H1 (cell line): ENCODE results near the gene SPR. TPM values are rescaled to one million over a fixed set of nuclear protein-coding genes. Genes with fewer than 3 reads are reported as not detected.

Source experiments
- CTCF ChIA-PET: fragments of 300-600 bp; sonication (Branson Sonifier 250); formaldehyde crosslinking; loops from one replicate; lab custom pipeline; 2021; ENCODE audit not compliant: partially characterized antibody; lab: Charles Lee
- POLR2A ChIA-PET: fragments of 300-600 bp; sonication (Branson Sonifier 250); formaldehyde crosslinking; loops from one replicate; lab custom pipeline; 2021; ENCODE audit warnings: inconsistent platforms; ENCODE audit not compliant: partially characterized antibody; lab: Charles Lee
- DNase-seq, 2 experiments: peaks; one replicate each; pipeline versions ENCODE4 v3.0.0 to v3.0.0-alpha.2; 2010 to 2022; ENCODE audit warnings: low spot score in 2 of 2, low read depth in 1 of 2, mixed read lengths in 1 of 2
- FAIRE-seq: peaks from 2 replicates; lab custom pipeline; 2011; peaks lifted over from hg19 to GRCh38; lab: Jason Lieb, UNC
- H2AFZ ChIP-seq: 2 replicates; pipeline ENCODE4 v1.8.1; 2012; ENCODE audit warnings: low read length, inconsistent platforms
- H2AK5ac ChIP-seq: 2 replicates; pipeline ENCODE4 v1.6.1; 2013; ENCODE audit warnings: low read depth, low read length
- H2BK120ac ChIP-seq: replicated peaks from 2 replicates; pipeline ENCODE3; 2013; ENCODE audit warnings: low read depth, low read length, inconsistent platforms
- H2BK12ac ChIP-seq: 2 replicates; pipeline ENCODE4 v1.6.1; 2013; ENCODE audit warnings: low read depth, low read length
- H2BK15ac ChIP-seq: 2 replicates; pipeline ENCODE4 v1.6.1; 2013; ENCODE audit warnings: low read length
- H2BK20ac ChIP-seq: 2 replicates; pipeline ENCODE4 v1.6.1; 2013; ENCODE audit warnings: low read length
- H2BK5ac ChIP-seq: 2 replicates; pipeline ENCODE4 v1.6.1; 2013; ENCODE audit warnings: low read depth, low read length
- H3K14ac ChIP-seq: 2 replicates; pipeline ENCODE4 v1.6.1; 2013; ENCODE audit warnings: inconsistent platforms; ENCODE audit not compliant: insufficient read length
- H3K18ac ChIP-seq: 2 replicates; pipeline ENCODE4 v1.6.1; 2013; ENCODE audit warnings: low read length; ENCODE audit errors: extremely low read depth
- H3K23ac ChIP-seq: 2 replicates; pipeline ENCODE4 v1.6.1; 2013; ENCODE audit warnings: inconsistent platforms; ENCODE audit not compliant: insufficient read length
- H3K23me2 ChIP-seq: 2 replicates; pipeline ENCODE4 v1.6.1; 2013; ENCODE audit warnings: low read depth, low read length
- H3K27ac ChIP-seq: 2 replicates; pipeline ENCODE4 v1.6.1; 2011; ENCODE audit warnings: low read depth, low read length, inconsistent platforms
- H3K27me3 ChIP-seq, 4 experiments: replicated peaks in 1 of 4; 1 replicate in 1 of 4; 2 replicates in 3 of 4; pipeline versions ENCODE4 v1.6.1 to v1.8.1; 2011 to 2013; ENCODE audit warnings: low read length in 3 of 4, mild to moderate bottlenecking in 3 of 4, inconsistent platforms in 2 of 4, mixed read lengths in 2 of 4, moderate library complexity in 1 of 4; ENCODE audit not compliant: control insufficient read depth in 3 of 4, insufficient read depth in 3 of 4; ENCODE audit errors: extremely low read depth in 1 of 4
- H3K36me3 ChIP-seq, 4 experiments: 2 replicates each; pipeline versions ENCODE4 v1.6.1 to v1.8.1; 2011 to 2013; ENCODE audit warnings: mild to moderate bottlenecking in 4 of 4, low read length in 3 of 4, moderate library complexity in 2 of 4, control low read depth in 1 of 4, inconsistent platforms in 1 of 4; ENCODE audit not compliant: insufficient read depth in 4 of 4, control insufficient read depth in 2 of 4
- H3K4ac ChIP-seq: replicated peaks from 2 replicates; pipeline ENCODE3; 2013; ENCODE audit warnings: low read length, low read depth, mixed read lengths, inconsistent platforms; ENCODE audit not compliant: insufficient read length
- H3K4me1 ChIP-seq, 4 experiments: replicated peaks in 1 of 4; 1 replicate in 1 of 4; 2 replicates in 3 of 4; pipeline versions ENCODE4 v1.6.1 to v1.8.1; 2011 to 2013; ENCODE audit warnings: low read length in 3 of 4, inconsistent platforms in 2 of 4, mixed read lengths in 1 of 4; ENCODE audit not compliant: insufficient read depth in 4 of 4, control insufficient read depth in 3 of 4
- H3K4me2 ChIP-seq, 2 experiments: 2 replicates each; pipeline versions ENCODE4 v1.6.1 to v1.8.1; 2011 to 2013; ENCODE audit warnings: low read depth in 2 of 2, low read length in 2 of 2, control low read depth in 1 of 2, inconsistent platforms in 1 of 2, mild to moderate bottlenecking in 1 of 2; ENCODE audit not compliant: insufficient read depth in 1 of 2
- H3K4me3 ChIP-seq, 4 experiments: fragments of 200-600, 300-600 bp in 1 of 4; sonication (generic), shearing (Covaris generic), sonication (Bioruptor Twin) in 1 of 4; 2 replicates each; pipeline versions ENCODE4 v1.5.1 to v1.8.1; 2011 to 2016; ENCODE audit warnings: low read length in 4 of 4, low read depth in 3 of 4, control low read depth in 2 of 4, inconsistent platforms in 2 of 4, mild to moderate bottlenecking in 2 of 4, mixed read lengths in 1 of 4, moderate library complexity in 1 of 4; ENCODE audit not compliant: insufficient read depth in 2 of 4; ENCODE audit errors: extremely low read depth in 1 of 4
- H3K56ac ChIP-seq: replicated peaks from 2 replicates; pipeline ENCODE3; 2013; ENCODE audit warnings: low read depth, mild to moderate bottlenecking, mixed read lengths, low read length, inconsistent platforms; ENCODE audit not compliant: insufficient read length
- H3K79me1 ChIP-seq: 2 replicates; pipeline ENCODE4 v1.6.1; 2013; ENCODE audit warnings: low read depth, low read length, control low read depth
- H3K79me2 ChIP-seq, 2 experiments: 2 replicates each; pipeline versions ENCODE4 v1.6.1 to v1.8.1; 2012 to 2013; ENCODE audit warnings: low read length in 2 of 2, mild to moderate bottlenecking in 2 of 2, inconsistent platforms in 1 of 2; ENCODE audit not compliant: insufficient read depth in 2 of 2, control insufficient read depth in 1 of 2
- H3K9ac ChIP-seq, 4 experiments: replicated peaks in 1 of 4; 1 replicate in 1 of 4; 2 replicates in 3 of 4; pipeline versions ENCODE4 v1.6.1 to v1.8.1; 2011 to 2013; ENCODE audit warnings: low read depth in 3 of 4, low read length in 3 of 4, control low read depth in 2 of 4, mild to moderate bottlenecking in 2 of 4, moderate library complexity in 2 of 4, inconsistent platforms in 1 of 4; ENCODE audit errors: extremely low read depth in 1 of 4
- H3K9me3 ChIP-seq, 2 experiments: 2 replicates each; pipeline versions ENCODE4 v1.6.1 to v1.8.1; 2012 to 2013; ENCODE audit warnings: mild to moderate bottlenecking in 2 of 2, moderate library complexity in 2 of 2, control low read depth in 1 of 2, inconsistent platforms in 1 of 2, low read depth in 1 of 2, low read length in 1 of 2, mixed read lengths in 1 of 2; ENCODE audit not compliant: insufficient read depth in 2 of 2
- H4K20me1 ChIP-seq, 2 experiments: replicated peaks in 1 of 2; 2 replicates each; pipeline versions ENCODE3 to v1.8.1; 2011 to 2013; ENCODE audit warnings: inconsistent platforms in 2 of 2, low read length in 2 of 2, mild to moderate bottlenecking in 1 of 2; ENCODE audit not compliant: insufficient read depth in 2 of 2, control insufficient read depth in 1 of 2
- H4K5ac ChIP-seq: 2 replicates; pipeline ENCODE4 v1.6.1; 2013; ENCODE audit warnings: low read length, low read depth, mixed read lengths, inconsistent platforms; ENCODE audit not compliant: insufficient read length
- H4K8ac ChIP-seq: 2 replicates; pipeline ENCODE4 v1.8.0; 2013; ENCODE audit warnings: mild to moderate bottlenecking, moderate library complexity, low read length, inconsistent platforms; ENCODE audit not compliant: insufficient read depth; ENCODE audit errors: extremely low read depth
- H4K91ac ChIP-seq: replicated peaks from 2 replicates; pipeline ENCODE3; 2013; ENCODE audit warnings: low read length, mixed read lengths, inconsistent platforms; ENCODE audit not compliant: insufficient read length
- CBX8 ChIP-seq: fragments of 300-800, 300-1000 bp; sonication (generic); IDR thresholded peaks from 2 replicates; pipeline ENCODE4 v1.7.1; 2016; ENCODE audit warnings: low read depth, low read length, borderline replicate concordance
- GABPA ChIP-seq: IDR thresholded peaks from 2 replicates; pipeline ENCODE4 v1.6.1; 2011; ENCODE audit warnings: mild to moderate bottlenecking, low read length, moderate library complexity, borderline replicate concordance; ENCODE audit not compliant: insufficient read depth
- JUND ChIP-seq: IDR thresholded peaks from 2 replicates; pipeline ENCODE4 v1.6.1; 2011; ENCODE audit warnings: mild to moderate bottlenecking, improper control_type of control experiment, low read length
- KDM5A ChIP-seq: fragments of 200-600 bp; IDR thresholded peaks from 2 replicates; pipeline ENCODE4 v1.7.1; 2012; ENCODE audit warnings: mild to moderate bottlenecking, low read length, inconsistent platforms, mixed read lengths
- NRF1 ChIP-seq: IDR thresholded peaks from 2 replicates; pipeline ENCODE4 v1.6.1; 2011; ENCODE audit warnings: mild to moderate bottlenecking, low read depth, low read length, improper control_type of control experiment
- SIN3A ChIP-seq, 2 experiments: IDR thresholded peaks in 1 of 2; conservative IDR thresholded peaks in 1 of 2; 2 replicates each; pipeline ENCODE4 v1.6.1; 2011 to 2012; ENCODE audit warnings: low read length in 2 of 2, improper control_type of control experiment in 1 of 2, low read depth in 1 of 2, mild to moderate bottlenecking in 1 of 2
- SIX5 ChIP-seq: IDR thresholded peaks from 2 replicates; pipeline ENCODE4 v1.6.1; 2011; ENCODE audit warnings: mild to moderate bottlenecking, low read depth, low read length
- SRF ChIP-seq: IDR thresholded peaks from 2 replicates; pipeline ENCODE4 v1.6.1; 2011; ENCODE audit warnings: mild to moderate bottlenecking, low read depth, low read length, moderate library complexity
- YY1 ChIP-seq: IDR thresholded peaks from 2 replicates; pipeline ENCODE4 v1.6.1; 2011; ENCODE audit warnings: low read depth, mild to moderate bottlenecking, low read length
- WGBS, 2 experiments: shearing (Covaris generic) in 1 of 2; methylation state at CpG; one replicate each; pipeline versions ENCODE4 v1.1.6 to v1.1.7; 2013 to 2015; ENCODE audit warnings: low lambda C conversion rate in 2 of 2, mixed read lengths in 2 of 2, inconsistent platforms in 1 of 2, low coverage in 1 of 2, missing lambda C conversion rate in 1 of 2; ENCODE audit not compliant: insufficient replicate concordance in 2 of 2, insufficient coverage in 1 of 2, insufficient read length in 1 of 2; ENCODE audit errors: extremely low coverage in 1 of 2, missing lambda C conversion rate in 1 of 2; 5-methylcytosine and 5-hydroxymethylcytosine counted together
- polyA plus RNA-seq, 7 experiments: library from polyadenylated mRNA; depleted of rRNA in 3 of 7; stranded (reverse) in 5 of 7; unstranded in 2 of 7; fragments of >200 nt in 5 of 7; fragments of 200-250 nt in 2 of 7; gene quantifications; 1 replicate in 5 of 7; 2 replicates in 1 of 7; 4 replicates in 1 of 7; pipeline versions ENCODE4 v1.2.1 to v1.2.3, GENCODE V29; 2011 to 2013; ENCODE audit warnings: missing spikeins in 2 of 7, mixed read lengths in 2 of 7
- total RNA-seq: library from RNA; stranded (reverse); fragmentation: NEBNext Ultra II Directional; extraction: Animal tissue kit (Norgen Biotek cat#: 25700); gene quantifications from 2 replicates; pipeline ENCODE4 v1.2.1, GENCODE V29; 2021
- TF ChIP-seq, protein P1 (sequence below): IDR thresholded peaks from 2 replicates; pipeline ENCODE4 v1.6.1; 2012; ENCODE audit warnings: inconsistent platforms

The SPR gene
- total and polyA plus RNA-seq, 2 of the 8 experiments (the other 6 are each of a cell fraction or from before 2014, with no cell fraction given): 4.5 to 11.5 TPM

DNA sequence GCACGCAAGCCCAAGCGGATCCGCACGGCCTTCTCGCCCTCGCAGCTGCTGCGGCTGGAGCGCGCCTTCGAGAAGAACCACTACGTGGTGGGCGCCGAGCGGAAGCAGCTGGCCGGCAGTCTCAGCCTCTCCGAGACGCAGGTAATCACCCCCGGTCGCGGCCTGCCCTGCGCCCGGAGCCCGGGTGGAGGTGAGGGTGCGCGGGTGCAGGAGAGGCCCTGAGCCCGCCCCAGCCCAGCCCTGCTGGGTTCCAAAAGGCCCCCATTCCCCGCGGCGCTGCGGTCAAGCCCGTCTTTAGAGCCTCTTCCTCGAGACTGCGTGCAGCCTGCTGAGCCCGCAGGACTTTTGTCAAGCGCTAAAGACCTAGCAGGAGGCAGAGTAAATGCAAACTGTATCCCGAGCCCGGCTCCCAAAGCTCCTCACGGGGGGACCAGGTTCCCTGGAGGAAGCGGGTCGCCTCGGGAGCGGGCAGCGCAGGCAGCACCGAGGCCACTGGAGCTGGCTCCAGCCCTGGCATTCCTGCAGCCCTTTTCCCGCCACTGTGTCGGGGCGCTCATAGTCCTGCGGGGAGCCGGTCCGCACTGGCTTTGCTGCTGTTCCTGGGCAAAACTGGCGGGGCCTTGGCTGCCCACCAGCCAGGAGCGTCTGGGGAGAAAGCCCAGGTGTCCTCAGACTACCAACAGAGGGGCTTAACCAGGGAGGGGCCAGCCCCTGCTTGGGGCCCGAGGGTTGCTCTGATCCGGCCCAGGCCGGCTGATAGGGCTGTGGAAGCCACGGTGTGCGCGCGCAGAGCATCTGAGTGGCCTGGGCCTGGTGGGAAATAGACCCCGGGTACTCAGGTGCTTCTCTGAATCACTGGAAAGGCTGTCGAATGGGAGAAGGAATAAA, 37.4 kb downstream of the SPR start:
- DNase-seq (peak in 1 of 2 experiments; percentile 81), FAIRE-seq (no peak)
- Histone ChIP-seq H3K27ac (no peak overlapping the region), H3K27me3 (peaks cover 89 to 100% (median 97%) of the 10 kb centered on the region in 4 experiments), H3K36me3 (peaks cover 0 to 2% (median 0%) of the 10 kb centered on the region in 4 experiments; a peak in 1 of 8 replicates), H3K4me3 (peak overlapping the region in 3 of 4 experiments; percentile 19 to 54 (median 21); a peak in 6 of 8 replicates), H2AK5ac (no peak overlapping the region), H3K56ac (no peak overlapping the region), H4K91ac (no peak overlapping the region), H3K79me2 (no peaks in the 10 kb centered on the region), H3K23ac (no peak overlapping the region), H3K4me2 (peak overlapping the region; percentile 67 to 72), H2BK120ac (no peak overlapping the region), H2BK15ac (peak overlapping the region; percentile 67; the same call in 1 of the 2 replicates), H3K4me1 (peaks cover 6 to 37% (median 18%) of the 10 kb centered on the region in 4 experiments), H3K14ac (no peak overlapping the region), H4K20me1 (peaks cover 13 to 25% of the 10 kb centered on the region in 2 experiments), H3K9me3 (peaks cover 0 to 4% of the 10 kb centered on the region in 2 experiments; a peak in 1 of 4 replicates), H2BK12ac (peak overlapping the region; percentile 72; the same call in 1 of the 2 replicates), H2BK5ac (peak overlapping the region; percentile 61; the same call in 1 of the 2 replicates), H3K23me2 (peaks cover 7% of the 10 kb centered on the region; the same call in 1 of the 2 replicates), H3K4ac (no peak overlapping the region), H3K18ac (peak overlapping the region; percentile 81), H2AFZ (no peak overlapping the region; the same call in 1 of the 2 replicates), H4K5ac (no peak overlapping the region), H3K9ac (no peak overlapping the region; a peak in 1 of 7 replicates), H2BK20ac (no peak overlapping the region), H4K8ac (no peak overlapping the region), H3K79me1 (no peaks in the 10 kb centered on the region)
- ChIA-PET CTCF (interaction anchor here (0.8 to 24.3 kb wide), 15 partner anchors 8 to 253 kb away, joined by 3 to 497 read pairs (median 5); partner anchors contain the start of genes EMX1 and SPR), POLR2A (interaction anchor here (1.0 to 3.2 kb wide), 10 partner anchors 9 to 39 kb away, joined by 3 to 18 read pairs (median 4); partner anchors contain the start of gene SPR)
- WGBS, 2 experiments: 2% methylated on average over 45 of the region's 61 CpGs; no CpG with 5 or more reads in 1 of the 2 experiments
- TF ChIP-seq KDM5A: no peak
- 0 out of 2 replicates have a peak, but pooled peaks have one; percentile 9 for TF ChIP-seq YY1
- TF ChIP-seq SRF: no peak
- peak; percentile 30; the same call in 1 of the 2 replicates for TF ChIP-seq CBX8
- TF ChIP-seq, protein P1, sequence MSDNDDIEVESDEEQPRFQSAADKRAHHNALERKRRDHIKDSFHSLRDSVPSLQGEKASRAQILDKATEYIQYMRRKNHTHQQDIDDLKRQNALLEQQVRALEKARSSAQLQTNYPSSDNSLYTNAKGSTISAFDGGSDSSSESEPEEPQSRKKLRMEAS: peak; percentile 58
- TF ChIP-seq JUND: no peak
- TF ChIP-seq NRF1: no peak
- TF ChIP-seq SIN3A (conservative IDR thresholded peaks at IDR 0.05 in 1 of 2, IDR thresholded peaks at IDR 0.05 in 1 of 2; ENCODE audit: low read depth in 1 of 2, low read length in 2 of 2): no peak
- TF ChIP-seq SIX5: no peak
- no peak for TF ChIP-seq GABPA
